ENCODE data around the gene CDKN2AIPNL. TPM values are rescaled to one million over a fixed set of nuclear protein-coding genes. Genes with fewer than 3 reads are reported as not detected.

CDKN2AIPNL gene
- total RNA-seq, 1 donor from 2014 or later: 22.8 TPM

DNA sequence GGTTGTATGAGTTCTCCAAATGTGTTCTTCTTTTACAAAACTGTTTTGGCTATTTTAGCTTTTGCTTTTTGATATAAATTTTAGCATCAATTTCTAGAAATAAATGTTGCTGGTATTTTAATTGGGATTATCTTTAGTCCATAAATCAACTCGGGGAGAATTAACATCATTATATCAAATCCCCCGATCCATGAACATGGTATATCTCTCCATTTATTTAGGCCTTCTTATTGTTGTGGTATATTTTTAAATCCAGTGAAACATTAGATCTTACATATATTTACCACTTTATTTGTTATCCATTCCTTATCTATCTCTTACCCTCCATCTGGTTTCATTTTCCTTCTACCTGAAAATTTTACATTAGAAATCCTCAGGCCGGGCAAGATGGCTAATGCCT is 7.3 kb upstream of the CDKN2AIPNL start:
- H3K9me3 Mint-ChIP-seq (ENCODE audit: unreplicated experiment): no peaks in the 10 kb centered on the region
- H3K36me3 Mint-ChIP-seq (ENCODE audit: low read depth, unreplicated experiment): no peaks in the 10 kb centered on the region
- FAIRE-seq (no peak), DNase-seq (ENCODE audit: low read depth) (no peak)
- Histone ChIP-seq H3K27ac (ENCODE audit: low read depth, low read length) (no peak overlapping the region), H3K79me2 (ENCODE audit: insufficient read depth, low read length) (no peaks in the 10 kb centered on the region), H4K20me1 (ENCODE audit: insufficient read depth, low read length) (no peaks in the 10 kb centered on the region), H3K9me3 (ENCODE audit: insufficient read depth, low read depth, low read length) (no peaks in the 10 kb centered on the region), H3K4me3 (ENCODE audit: insufficient read depth, low read depth, low read length) (no peak overlapping the region), H2AFZ (ENCODE audit: low read depth, low read length) (no peak overlapping the region), H3K27me3 (ENCODE audit: insufficient read depth, low read length) (no peaks in the 10 kb centered on the region), H3K4me2 (ENCODE audit: low read length) (no peak overlapping the region), H3K36me3 (ENCODE audit: insufficient read depth, low read length) (no peaks in the 10 kb centered on the region), H3K9ac (ENCODE audit: low read length) (no peak overlapping the region), H3K4me1 (ENCODE audit: insufficient read depth, low read length) (no peaks in the 10 kb centered on the region)
- H3K4me3 Mint-ChIP-seq (ENCODE audit: unreplicated experiment): no peak overlapping the region
- H3K27ac Mint-ChIP-seq (ENCODE audit: unreplicated experiment): no peak overlapping the region
- TF ChIP-seq EZH2 (IDR thresholded peaks at IDR 0.05; ENCODE audit: insufficient read depth, low read length): no peak
- TF ChIP-seq, protein P1, sequence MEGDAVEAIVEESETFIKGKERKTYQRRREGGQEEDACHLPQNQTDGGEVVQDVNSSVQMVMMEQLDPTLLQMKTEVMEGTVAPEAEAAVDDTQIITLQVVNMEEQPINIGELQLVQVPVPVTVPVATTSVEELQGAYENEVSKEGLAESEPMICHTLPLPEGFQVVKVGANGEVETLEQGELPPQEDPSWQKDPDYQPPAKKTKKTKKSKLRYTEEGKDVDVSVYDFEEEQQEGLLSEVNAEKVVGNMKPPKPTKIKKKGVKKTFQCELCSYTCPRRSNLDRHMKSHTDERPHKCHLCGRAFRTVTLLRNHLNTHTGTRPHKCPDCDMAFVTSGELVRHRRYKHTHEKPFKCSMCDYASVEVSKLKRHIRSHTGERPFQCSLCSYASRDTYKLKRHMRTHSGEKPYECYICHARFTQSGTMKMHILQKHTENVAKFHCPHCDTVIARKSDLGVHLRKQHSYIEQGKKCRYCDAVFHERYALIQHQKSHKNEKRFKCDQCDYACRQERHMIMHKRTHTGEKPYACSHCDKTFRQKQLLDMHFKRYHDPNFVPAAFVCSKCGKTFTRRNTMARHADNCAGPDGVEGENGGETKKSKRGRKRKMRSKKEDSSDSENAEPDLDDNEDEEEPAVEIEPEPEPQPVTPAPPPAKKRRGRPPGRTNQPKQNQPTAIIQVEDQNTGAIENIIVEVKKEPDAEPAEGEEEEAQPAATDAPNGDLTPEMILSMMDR (IDR thresholded peaks at IDR 0.05; ENCODE audit: insufficient read depth, low read depth, low read length): no peak
- H3K4me1 Mint-ChIP-seq (ENCODE audit: low read depth, unreplicated experiment): peaks cover 2% of the 10 kb centered on the region
- no peaks in the 10 kb centered on the region for H3K27me3 Mint-ChIP-seq (ENCODE audit: low read depth, unreplicated experiment)

DNA sequence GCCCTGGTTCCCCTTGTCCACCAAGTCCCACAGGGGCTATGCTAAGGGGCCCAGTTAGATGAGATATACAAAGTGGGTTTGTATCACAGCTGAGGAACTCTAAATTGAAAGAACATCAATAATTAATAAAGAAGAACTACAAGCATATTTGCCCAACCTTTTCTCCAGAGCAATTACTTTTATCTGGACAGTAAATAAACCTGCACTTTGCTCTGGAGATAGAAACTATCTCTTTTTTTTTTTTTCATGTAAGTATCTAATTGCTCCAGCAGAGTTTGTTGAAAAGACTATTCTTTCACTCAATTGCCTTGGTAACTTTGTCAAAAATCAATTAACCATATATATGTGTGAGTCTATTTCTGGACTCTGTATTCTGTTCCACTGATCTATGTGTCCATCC is 6.0 kb upstream of the CDKN2AIPNL start:
- Histone ChIP-seq H4K20me1 (ENCODE audit: insufficient read depth, low read length) (no peaks in the 10 kb centered on the region), H3K4me3 (ENCODE audit: insufficient read depth, low read depth, low read length) (no peak overlapping the region), H3K79me2 (ENCODE audit: insufficient read depth, low read length) (no peaks in the 10 kb centered on the region), H3K36me3 (ENCODE audit: insufficient read depth, low read length) (no peaks in the 10 kb centered on the region), H3K4me2 (ENCODE audit: low read length) (no peak overlapping the region), H3K27ac (ENCODE audit: low read depth, low read length) (no peak overlapping the region), H3K4me1 (ENCODE audit: insufficient read depth, low read length) (no peaks in the 10 kb centered on the region), H3K9ac (ENCODE audit: low read length) (no peak overlapping the region), H2AFZ (ENCODE audit: low read depth, low read length) (no peak overlapping the region), H3K27me3 (ENCODE audit: insufficient read depth, low read length) (no peaks in the 10 kb centered on the region), H3K9me3 (ENCODE audit: insufficient read depth, low read depth, low read length) (no peaks in the 10 kb centered on the region)
- Mint-ChIP-seq H3K4me3 (ENCODE audit: unreplicated experiment) (no peak overlapping the region), H3K4me1 (ENCODE audit: low read depth, unreplicated experiment) (peaks cover 2% of the 10 kb centered on the region), H3K27ac (ENCODE audit: unreplicated experiment) (no peak overlapping the region), H3K9me3 (ENCODE audit: unreplicated experiment) (no peaks in the 10 kb centered on the region), H3K36me3 (ENCODE audit: low read depth, unreplicated experiment) (no peaks in the 10 kb centered on the region), H3K27me3 (ENCODE audit: low read depth, unreplicated experiment) (no peaks in the 10 kb centered on the region)
- no peak for FAIRE-seq
- no peak for DNase-seq (ENCODE audit: low read depth)
- TF ChIP-seq EZH2 (IDR thresholded peaks at IDR 0.05; ENCODE audit: insufficient read depth, low read length): no peak
- TF ChIP-seq, protein P1 (IDR thresholded peaks at IDR 0.05; ENCODE audit: insufficient read depth, low read depth, low read length): no peak

DNA sequence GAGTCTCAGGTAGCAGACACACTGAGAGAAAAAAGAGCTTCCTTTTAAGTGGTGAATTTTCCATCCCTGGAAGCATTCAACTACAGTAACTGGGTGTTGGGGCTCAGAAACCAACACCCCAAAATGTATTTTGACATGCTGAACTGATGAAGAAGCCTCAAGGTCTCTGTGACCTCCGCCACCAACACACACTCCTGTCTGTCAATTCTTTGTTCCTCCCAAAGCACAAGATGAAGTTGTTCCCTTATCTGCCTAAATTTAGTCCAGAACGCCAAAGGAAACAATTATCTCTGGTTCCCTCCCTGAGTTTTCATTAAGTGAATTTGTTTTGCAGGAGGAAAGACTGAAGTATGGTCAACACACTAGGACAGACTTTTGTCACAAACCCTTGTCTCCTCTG is 1.4 kb upstream of the CDKN2AIPNL start:
- no peak overlapping the region for H3K9ac ChIP-seq (ENCODE audit: low read length)
- no peak for DNase-seq (ENCODE audit: low read depth)
- peaks cover 13% of the 10 kb centered on the region for H3K4me1 ChIP-seq (ENCODE audit: insufficient read depth, low read length)
- TF ChIP-seq, protein P1 (IDR thresholded peaks at IDR 0.05; ENCODE audit: insufficient read depth, low read depth, low read length): no peak
- TF ChIP-seq EZH2 (IDR thresholded peaks at IDR 0.05; ENCODE audit: insufficient read depth, low read length): no peak
- peaks cover 4% of the 10 kb centered on the region for H4K20me1 ChIP-seq (ENCODE audit: insufficient read depth, low read length)
- H2AFZ ChIP-seq (ENCODE audit: low read depth, low read length): no peak overlapping the region
- no peaks in the 10 kb centered on the region for H3K9me3 ChIP-seq (ENCODE audit: insufficient read depth, low read depth, low read length)
- Mint-ChIP-seq H3K27ac (ENCODE audit: unreplicated experiment) (no peak overlapping the region), H3K36me3 (ENCODE audit: low read depth, unreplicated experiment) (no peaks in the 10 kb centered on the region), H3K4me1 (ENCODE audit: low read depth, unreplicated experiment) (peaks cover 2% of the 10 kb centered on the region), H3K4me3 (ENCODE audit: unreplicated experiment) (peak overlapping the region; percentile 50), H3K9me3 (ENCODE audit: unreplicated experiment) (no peaks in the 10 kb centered on the region), H3K27me3 (ENCODE audit: low read depth, unreplicated experiment) (no peaks in the 10 kb centered on the region)
- no peaks in the 10 kb centered on the region for H3K27me3 ChIP-seq (ENCODE audit: insufficient read depth, low read length)
- no peak for FAIRE-seq
- no peak overlapping the region for H3K27ac ChIP-seq (ENCODE audit: low read depth, low read length)
- H3K79me2 ChIP-seq (ENCODE audit: insufficient read depth, low read length): peaks cover 26% of the 10 kb centered on the region
- no peak overlapping the region for H3K4me3 ChIP-seq (ENCODE audit: insufficient read depth, low read depth, low read length)
- H3K4me2 ChIP-seq (ENCODE audit: low read length): no peak overlapping the region
- peaks cover 3% of the 10 kb centered on the region for H3K36me3 ChIP-seq (ENCODE audit: insufficient read depth, low read length)

Data from astrocyte (in vitro differentiated cells and primary cell).